Fibroblast of skin of scalp (primary cell): Measurements from ENCODE around the gene TNPO3.
"Not testable (repeated sequence)": the region's sequence is repeated elsewhere in the genome, so short reads cannot be mapped to it uniquely, and the experiment has no call there.

Source experiments
- DNase-seq: peaks from one replicate; pipeline ENCODE4 v3.0.0-alpha.2; 2013

Gene TNPO3

GRCh38 chr7:129069021-129069420, 14.1 kb upstream of the TNPO3 start:
- DNase-seq, result no peak

- no peak for DNase-seq
Measured at GRCh38 chr7:129067943-129068548, 13.1 kb upstream of the TNPO3 start.

GRCh38 chr7:129067132-129067561, 12.2 kb upstream of the TNPO3 start:
- not testable (repeated sequence) for DNase-seq

GRCh38 chr7:129066290-129067131, 11.6 kb upstream of the TNPO3 start:
- peak; percentile 85 for DNase-seq

GRCh38 chr7:129055861-129056464, 1.1 kb upstream of the TNPO3 start:
- DNase-seq, result no peak

GRCh38 chr7:129055294-129055816, 444 bp upstream of the TNPO3 start:
- no peak for DNase-seq

GRCh38 chr7:129053938-129054437, 923 bp downstream of the TNPO3 start:
- no peak for DNase-seq

- no peak for DNase-seq
Measured at GRCh38 chr7:129052441-129052840, 2.5 kb downstream of the TNPO3 start.

- not testable (repeated sequence) for DNase-seq
Measured at GRCh38 chr7:129051459-129051858, 3.5 kb downstream of the TNPO3 start.

- DNase-seq, result no peak
Measured at GRCh38 chr7:129047761-129048160, 7.2 kb downstream of the TNPO3 start.

- DNase-seq, result no peak
Measured at GRCh38 chr7:129045682-129046081, 9.2 kb downstream of the TNPO3 start.

- no peak for DNase-seq
Measured at GRCh38 chr7:129043012-129043411, 11.9 kb downstream of the TNPO3 start.

- DNase-seq, result no peak
Measured at GRCh38 chr7:129041142-129042085, 13.5 kb downstream of the TNPO3 start.

- not testable (repeated sequence) for DNase-seq
Measured at GRCh38 chr7:129038468-129038867, 16.4 kb downstream of the TNPO3 start.

- no peak for DNase-seq
Measured at GRCh38 chr7:129037585-129037984, 17.3 kb downstream of the TNPO3 start.

GRCh38 chr7:129032017-129032416, 22.9 kb downstream of the TNPO3 start:
- DNase-seq, result no peak

GRCh38 chr7:129030440-129030839, 24.5 kb downstream of the TNPO3 start:
- no peak for DNase-seq

- DNase-seq, result no peak
Measured at GRCh38 chr7:129024125-129024524, 30.8 kb downstream of the TNPO3 start.

GRCh38 chr7:129021656-129022055, 33.3 kb downstream of the TNPO3 start:
- no peak for DNase-seq

- DNase-seq, result no peak
Measured at GRCh38 chr7:129017933-129018538, 36.9 kb downstream of the TNPO3 start.

- no peak for DNase-seq
Measured at GRCh38 chr7:129017264-129017663, 37.6 kb downstream of the TNPO3 start.
